ENCODE results near the gene HSPB6.

The HSPB6 gene

GRCh38 chr19:35744430-35745327 lies 12.2 kb downstream of the HSPB6 start:
- Histone ChIP-seq H4K20me1 (ENCODE audit: insufficient read depth, low read length, poor library complexity, severe bottlenecking) (no peaks in the 10 kb centered on the region), H3K79me2 (ENCODE audit: insufficient read depth, low read length) (peaks cover 16% of the 10 kb centered on the region), H3K9me2 (replicated peaks; ENCODE audit: low read depth, low read length) (no peaks in the 10 kb centered on the region), H3K9ac (ENCODE audit: low read depth, low read length, poor library complexity, severe bottlenecking) (peak overlapping the region; percentile 92), H3K4me3 (ENCODE audit: low read length, poor library complexity, severe bottlenecking) (peak overlapping the region; percentile 85), H3K4me2 (ENCODE audit: low read depth, low read length, poor library complexity, severe bottlenecking) (peak overlapping the region; percentile 72), H2AFZ (ENCODE audit: low read length) (peak overlapping the region; percentile 69), H3K36me3 (ENCODE audit: insufficient read depth, low read length) (no peaks in the 10 kb centered on the region), H3K9me3 (ENCODE audit: insufficient read depth, low read depth, low read length) (no peaks in the 10 kb centered on the region), H3F3A (ENCODE audit: low read depth) (no peaks in the 10 kb centered on the region), H3K4me1 (ENCODE audit: insufficient read depth, low read length, poor library complexity, severe bottlenecking) (peaks cover 24% of the 10 kb centered on the region), H3K27me3 (ENCODE audit: insufficient read depth, low read length, poor library complexity, severe bottlenecking) (no peaks in the 10 kb centered on the region)
- TF ChIP-seq CTCF (conservative IDR thresholded peaks at IDR 0.05; ENCODE audit: low read length) (peak; percentile 48), EZH2phosphoT487 (IDR thresholded peaks at IDR 0.05; ENCODE audit: borderline replicate concordance) (no peak)

- peak overlapping the region; percentile 85 for H3K4me3 ChIP-seq (ENCODE audit: low read length, poor library complexity, severe bottlenecking)
- no peaks in the 10 kb centered on the region for H3K27me3 ChIP-seq (ENCODE audit: insufficient read depth, low read length, poor library complexity, severe bottlenecking)
- peaks cover 2% of the 10 kb centered on the region; the same call in 1 of the 2 replicates for H3K36me3 ChIP-seq (ENCODE audit: insufficient read depth, low read length)
- H3K9ac ChIP-seq (ENCODE audit: low read depth, low read length, poor library complexity, severe bottlenecking): no peak overlapping the region
- H3F3A ChIP-seq (ENCODE audit: low read depth): no peaks in the 10 kb centered on the region
- no peak for TF ChIP-seq CTCF (conservative IDR thresholded peaks at IDR 0.05; ENCODE audit: low read length)
- TF ChIP-seq EZH2phosphoT487 (IDR thresholded peaks at IDR 0.05; ENCODE audit: borderline replicate concordance): no peak
- H3K9me3 ChIP-seq (ENCODE audit: insufficient read depth, low read depth, low read length): no peaks in the 10 kb centered on the region
- no peaks in the 10 kb centered on the region for H3K9me2 ChIP-seq (replicated peaks; ENCODE audit: low read depth, low read length)
- no peaks in the 10 kb centered on the region for H4K20me1 ChIP-seq (ENCODE audit: insufficient read depth, low read length, poor library complexity, severe bottlenecking)
- H3K79me2 ChIP-seq (ENCODE audit: insufficient read depth, low read length): peaks cover 12% of the 10 kb centered on the region
- peaks cover 21% of the 10 kb centered on the region for H3K4me1 ChIP-seq (ENCODE audit: insufficient read depth, low read length, poor library complexity, severe bottlenecking)
- H2AFZ ChIP-seq (ENCODE audit: low read length): no peak overlapping the region
- H3K4me2 ChIP-seq (ENCODE audit: low read depth, low read length, poor library complexity, severe bottlenecking): peak overlapping the region; percentile 72
Measured at GRCh38 chr19:35743640-35744429, 13.0 kb downstream of the HSPB6 start.

- Histone ChIP-seq H3K36me3 (ENCODE audit: insufficient read depth, low read length) (peaks cover 18% of the 10 kb centered on the region; the same call in 1 of the 2 replicates), H3K4me3 (ENCODE audit: low read length, poor library complexity, severe bottlenecking) (peak within 1 kb of the TSS; percentile 79)
- TF ChIP-seq CTCF (conservative IDR thresholded peaks at IDR 0.05; ENCODE audit: low read length) (no peak), EZH2phosphoT487 (IDR thresholded peaks at IDR 0.05; ENCODE audit: borderline replicate concordance) (no peak)
Measured at GRCh38 chr19:35742121-35742724, 14.6 kb downstream of the HSPB6 start, which contains the start of gene IGFLR1. Gene IGFLR1, minus strand, starts transcription at chr19:35742452. Its CDS starts 1,272 bp downstream, at chr19:35741180.

More at GRCh38 chr19:35742121-35742724, 14.6 kb downstream of the HSPB6 start, which contains the start of gene IGFLR1:
- Histone ChIP-seq H3K27me3 (ENCODE audit: insufficient read depth, low read length, poor library complexity, severe bottlenecking) (no peaks in the 10 kb centered on the region), H3F3A (ENCODE audit: low read depth) (no peaks in the 10 kb centered on the region), H3K79me2 (ENCODE audit: insufficient read depth, low read length) (peaks cover 8% of the 10 kb centered on the region), H4K20me1 (ENCODE audit: insufficient read depth, low read length, poor library complexity, severe bottlenecking) (no peaks in the 10 kb centered on the region), H3K9ac (ENCODE audit: low read depth, low read length, poor library complexity, severe bottlenecking) (peak within 1 kb of the TSS; percentile 55), H3K9me2 (replicated peaks; ENCODE audit: low read depth, low read length) (no peaks in the 10 kb centered on the region), H3K4me2 (ENCODE audit: low read depth, low read length, poor library complexity, severe bottlenecking) (peak within 1 kb of the TSS; percentile 74), H2AFZ (ENCODE audit: low read length) (no peak within 1 kb of the TSS), H3K9me3 (ENCODE audit: insufficient read depth, low read depth, low read length) (no peaks in the 10 kb centered on the region), H3K4me1 (ENCODE audit: insufficient read depth, low read length, poor library complexity, severe bottlenecking) (peaks cover 18% of the 10 kb centered on the region)
